Skeletal muscle tissue (tissue), 5 donors: ENCODE data around the gene MBTPS1. TPM values are rescaled to one million over a fixed set of nuclear protein-coding genes. Genes with fewer than 3 reads are reported as not detected.

Source experiments
- H3K27ac ChIP-seq: one replicate; pipeline ENCODE4 v1.7.0; 2013; ENCODE audit warnings: mild to moderate bottlenecking, low read depth, low read length, inconsistent platforms
- H3K27me3 ChIP-seq, 3 donors: one replicate each; pipeline ENCODE4 v1.7.0; 2013; ENCODE audit warnings: low read length in 3 of 3; ENCODE audit not compliant: control insufficient read depth in 3 of 3, insufficient read depth in 3 of 3
- H3K36me3 ChIP-seq, 3 donors: one replicate each; pipeline ENCODE4 v1.7.0; 2013; ENCODE audit warnings: low read length in 3 of 3; ENCODE audit not compliant: control insufficient read depth in 3 of 3, insufficient read depth in 3 of 3
- H3K4me1 ChIP-seq, 3 donors: one replicate each; pipeline ENCODE4 v1.7.0; 2013; ENCODE audit warnings: low read length in 3 of 3, mild to moderate bottlenecking in 3 of 3; ENCODE audit not compliant: control insufficient read depth in 3 of 3, insufficient read depth in 3 of 3
- H3K4me3 ChIP-seq, 3 donors: one replicate each; pipeline ENCODE4 v1.7.0; 2013; ENCODE audit warnings: low read length in 3 of 3
- H3K9ac ChIP-seq, 3 donors: one replicate each; pipeline ENCODE4 v1.7.0; 2013; ENCODE audit warnings: low read length in 3 of 3, mild to moderate bottlenecking in 3 of 3, moderate library complexity in 2 of 3, low read depth in 1 of 3
- H3K9me3 ChIP-seq, 3 donors: one replicate each; pipeline ENCODE4 v1.7.0; 2013; ENCODE audit warnings: low read length in 3 of 3; ENCODE audit not compliant: control insufficient read depth in 3 of 3
- small RNA-seq: library from RNA; depleted of rRNA; stranded (forward); fragments of <200 nt; gene quantifications from one replicate; pipeline ENCODE3, GENCODE V24; 2014
- total RNA-seq: library from RNA; depleted of rRNA; stranded (reverse); fragments of >200 nt; gene quantifications from one replicate; pipeline ENCODE4 v1.2.3, GENCODE V29; 2014
- donor health status: Osteomylitis.

The MBTPS1 gene
- total RNA-seq, 1 donor from 2014 or later: 76.7 TPM

DNA sequence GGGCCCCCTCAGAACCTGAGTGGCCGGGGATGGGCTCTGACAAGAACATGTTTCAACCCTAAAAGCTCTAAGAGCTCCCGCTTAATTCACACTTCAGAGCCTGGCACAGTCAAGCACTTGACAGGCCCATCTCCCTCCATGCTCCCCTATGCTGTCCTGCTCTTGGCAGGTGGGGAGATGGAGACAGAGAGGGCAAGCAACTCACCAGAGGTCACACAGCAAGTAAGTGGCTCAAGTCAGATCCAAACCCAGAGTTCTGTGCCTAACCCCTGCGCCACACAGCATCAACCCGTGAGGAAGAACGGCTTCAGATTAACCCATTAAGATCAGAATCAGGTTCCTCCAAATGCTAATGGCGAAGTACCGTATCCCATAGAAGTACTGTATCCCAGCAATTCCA, 112.3 kb downstream of the MBTPS1 start:
- Histone ChIP-seq H3K9me3 (no peaks in the 10 kb centered on the region), H3K27ac (no peak overlapping the region), H3K4me3 (no peak overlapping the region), H3K27me3 (peaks cover 9 to 16% (median 13%) of the 10 kb centered on the region in 3 donors), H3K4me1 (peaks cover 0 to 8% (median 5%) of the 10 kb centered on the region in 3 donors), H3K9ac (no peak overlapping the region), H3K36me3 (no peaks in the 10 kb centered on the region)

Small RNA genes within 50 kb of the gene (small RNA-seq; reads per million reads assigned to genes)
- not detected for gene RNA5SP432

Other genes starting within 250 kb of the MBTPS1 start
- 3.1 TPM for gene MLYCD, start 217.8 kb downstream of the MBTPS1 start, total RNA-seq
- gene OSGIN1, start 163.7 kb downstream of the MBTPS1 start, total RNA-seq: 0.52 TPM
- not detected for gene NECAB2, start 148.7 kb downstream of the MBTPS1 start, total RNA-seq
- not detected for gene SLC38A8, start 74.1 kb downstream of the MBTPS1 start, total RNA-seq
- 17.2 TPM for gene HSDL1, start 28.2 kb upstream of the MBTPS1 start, total RNA-seq
- not detected for gene DNAAF1, start 28.4 kb upstream of the MBTPS1 start, total RNA-seq
- gene TAF1C, start 70.1 kb upstream of the MBTPS1 start, total RNA-seq: 14.1 TPM
- gene ADAD2, start 74.2 kb upstream of the MBTPS1 start, total RNA-seq: not detected
- gene KCNG4, start 123.1 kb upstream of the MBTPS1 start, total RNA-seq: not detected
- 1.6 TPM for gene WFDC1, start 177.9 kb upstream of the MBTPS1 start, total RNA-seq